GM19395 (cell line): ENCODE measurements around the gene ASB7.

ENCODE experiments used
- ATAC-seq: cut with Tn5 transposase; IDR thresholded peaks from one replicate; pipeline ENCODE4 v1.9.1; 2021; ENCODE audit warnings: mild to moderate bottlenecking, moderate library complexity; ENCODE audit not compliant: unreplicated experiment

The ASB7 gene

DNA sequence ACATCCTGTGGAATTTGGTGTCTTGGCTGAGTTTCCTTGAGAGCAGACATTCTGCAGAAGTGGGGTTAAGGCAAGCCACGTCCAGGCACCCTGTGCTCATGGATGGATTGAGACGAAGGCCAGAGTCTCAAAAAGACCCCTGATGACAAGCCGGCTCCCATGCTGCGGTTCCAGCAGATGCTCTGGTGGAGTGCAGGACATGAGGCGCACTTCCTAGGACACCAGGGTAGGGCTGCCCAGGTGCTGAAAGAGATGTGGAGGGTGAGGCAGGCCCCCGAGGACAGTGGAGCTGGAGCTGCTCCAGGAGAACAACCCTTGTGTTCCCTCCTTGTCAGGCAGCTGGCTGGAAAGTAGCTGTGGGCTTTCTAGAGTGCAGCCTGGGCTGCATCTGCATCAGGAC, 81.0 kb downstream of the ASB7 start:
- ATAC-seq = no peak

DNA sequence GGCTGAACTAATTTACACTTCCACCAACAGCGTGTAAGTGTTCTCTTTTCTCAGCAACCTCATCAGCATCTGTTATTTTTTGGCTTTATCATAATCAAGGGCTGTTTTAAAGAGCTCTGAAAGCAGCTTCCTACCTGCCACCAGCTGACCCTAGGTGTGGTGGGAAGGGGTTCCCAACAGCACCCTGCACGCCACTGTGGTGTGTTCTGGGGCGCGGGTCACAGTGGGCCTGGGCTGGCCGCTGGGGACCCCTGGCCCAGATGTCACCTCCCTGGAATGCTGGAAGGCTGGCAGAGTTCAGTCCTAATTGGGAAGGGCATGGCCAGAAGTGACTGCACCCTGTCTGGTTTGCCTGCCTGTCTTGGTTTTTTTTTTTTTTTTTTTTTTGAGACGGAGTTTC, 82.2 kb downstream of the ASB7 start:
- ATAC-seq = no peak

- ATAC-seq = no peak
Observed at GRCh38 chr15:100686021-100686724, 83.8 kb downstream of the ASB7 start.

DNA sequence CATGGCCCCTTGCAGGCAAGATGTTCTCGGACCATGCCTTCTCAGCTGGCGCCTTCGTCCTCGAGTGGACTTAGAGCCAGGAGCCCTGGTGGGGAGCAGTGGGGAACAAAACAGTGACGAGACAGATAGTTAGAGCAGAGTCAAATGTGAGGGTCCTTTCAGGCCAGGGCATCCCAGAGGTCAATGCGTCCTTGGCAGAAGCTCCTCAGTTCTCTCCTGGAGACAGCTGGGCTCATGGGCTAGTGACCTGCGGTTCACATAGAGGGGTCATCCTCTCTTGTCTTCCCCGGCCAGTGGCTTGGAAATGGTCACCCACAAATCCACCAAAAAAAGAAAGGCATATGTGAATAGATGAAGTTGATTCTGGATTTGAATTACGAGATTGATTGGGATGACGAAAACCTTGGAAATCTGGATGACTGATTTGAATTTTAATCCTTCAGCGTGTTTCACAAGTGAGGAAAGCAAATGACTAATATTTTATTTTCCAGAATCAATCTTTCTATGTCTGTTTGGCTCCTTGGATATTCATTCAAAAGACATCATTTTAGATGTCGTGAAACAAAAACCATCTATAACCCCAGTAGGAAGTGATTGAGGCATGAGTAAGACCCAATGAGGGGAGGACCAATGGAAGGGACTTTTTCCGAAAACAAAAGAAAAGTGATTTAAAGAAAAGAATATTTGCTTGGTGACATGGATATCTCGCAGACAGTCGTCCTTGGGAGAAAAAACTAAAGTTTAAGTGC, 84.5 kb downstream of the ASB7 start:
- no peak for ATAC-seq

DNA sequence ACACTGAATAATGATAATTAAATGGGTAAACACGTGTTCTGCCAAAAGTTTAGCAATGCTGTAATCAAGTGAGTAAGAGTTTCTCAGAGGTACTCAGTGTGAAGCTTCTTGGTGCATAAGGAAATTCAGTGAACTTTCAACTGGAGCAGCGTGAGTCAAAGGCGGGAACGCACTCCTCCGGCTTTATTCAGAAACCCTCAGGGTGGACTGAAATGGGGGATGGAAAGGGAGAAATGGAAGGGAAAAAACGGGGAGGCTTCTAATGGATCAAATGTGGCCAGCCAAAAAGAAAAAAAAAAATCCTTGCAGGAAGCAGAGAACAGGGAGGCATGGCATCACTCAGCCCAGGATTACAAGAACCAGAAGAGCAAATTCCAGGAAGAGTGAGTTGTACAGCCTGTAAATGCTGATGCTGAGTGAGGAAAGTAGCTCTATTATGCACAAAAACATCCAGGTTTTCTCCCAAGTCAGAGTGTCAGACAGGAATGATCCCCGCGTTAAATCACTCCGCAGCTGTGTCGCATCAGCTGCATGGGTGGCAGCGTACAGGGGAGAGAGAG, 85.3 kb downstream of the ASB7 start:
- ATAC-seq = no peak

GRCh38 chr15:100688549-100689120, 86.2 kb downstream of the ASB7 start:
- no peak for ATAC-seq

DNA sequence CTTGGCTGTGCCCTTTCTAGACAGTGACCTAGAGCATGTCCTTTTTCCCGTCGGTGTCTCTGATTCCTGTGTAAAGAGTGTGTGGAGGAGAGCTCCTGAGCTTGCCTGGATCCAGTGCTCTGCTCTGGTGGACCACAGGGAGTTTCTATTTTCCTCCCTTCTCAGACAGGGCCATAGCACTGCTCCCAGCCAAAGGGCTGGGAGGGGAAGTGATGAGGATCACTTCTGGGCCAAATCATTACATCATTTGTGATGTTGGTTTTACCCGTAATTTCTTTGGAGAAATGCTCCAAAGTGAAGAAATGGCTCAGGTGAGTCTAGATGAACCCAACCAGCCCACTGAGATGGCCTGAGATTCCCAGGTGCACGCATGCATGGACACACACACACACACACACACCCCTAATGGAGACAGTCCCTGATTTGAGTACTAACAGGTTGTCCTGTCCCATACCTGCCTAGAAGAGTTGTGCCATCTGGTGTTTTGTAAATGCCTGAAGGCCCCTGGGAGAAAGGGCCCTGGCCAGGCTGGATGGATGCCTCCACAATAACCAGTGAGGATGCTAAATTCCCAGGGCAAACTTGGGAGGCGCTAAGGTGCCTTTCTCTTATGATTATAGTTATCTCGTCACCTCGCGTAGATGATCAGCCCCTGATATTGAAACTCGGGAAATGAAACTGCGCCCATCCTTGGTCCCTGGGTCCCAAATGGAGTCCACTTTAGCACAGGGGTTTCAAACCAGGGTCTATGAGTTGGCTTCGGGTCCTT, 86.9 kb downstream of the ASB7 start:
- ATAC-seq = no peak

DNA sequence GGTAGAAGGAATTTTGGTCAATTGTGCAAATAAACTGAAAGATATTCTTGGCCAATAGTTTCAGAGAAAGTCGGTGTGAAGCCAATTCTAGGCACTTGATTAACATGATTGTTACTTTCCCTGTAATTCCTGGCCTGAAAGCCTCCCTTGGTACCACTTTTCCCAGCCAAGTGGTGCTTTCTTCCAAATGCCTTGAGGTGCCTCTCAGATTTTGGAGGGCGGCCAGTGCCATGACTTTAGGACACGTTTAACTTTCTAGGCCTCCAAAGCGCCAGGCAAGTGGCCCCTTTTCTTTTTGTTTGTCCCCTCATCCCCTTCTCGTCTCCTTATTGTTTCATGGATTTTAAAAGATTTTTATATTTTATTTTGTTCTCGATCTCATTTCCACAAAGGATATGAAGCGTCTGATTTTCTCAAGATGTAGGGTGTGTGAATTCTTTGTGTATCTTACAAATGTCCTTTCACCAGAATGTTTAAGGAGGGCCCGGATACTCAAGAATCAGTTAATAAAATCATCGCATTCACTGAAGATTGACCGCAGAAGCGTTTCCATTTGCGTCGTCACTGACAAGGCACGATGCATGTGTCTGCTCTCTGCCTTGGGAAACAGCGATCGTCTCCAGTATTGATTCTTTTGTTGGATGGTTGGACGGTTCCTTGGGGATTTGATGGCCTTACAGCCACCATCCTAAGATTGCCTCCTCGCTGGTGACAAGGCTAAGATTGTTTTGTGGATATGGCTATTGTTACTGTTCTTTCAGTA, 87.8 kb downstream of the ASB7 start:
- no peak for ATAC-seq

DNA sequence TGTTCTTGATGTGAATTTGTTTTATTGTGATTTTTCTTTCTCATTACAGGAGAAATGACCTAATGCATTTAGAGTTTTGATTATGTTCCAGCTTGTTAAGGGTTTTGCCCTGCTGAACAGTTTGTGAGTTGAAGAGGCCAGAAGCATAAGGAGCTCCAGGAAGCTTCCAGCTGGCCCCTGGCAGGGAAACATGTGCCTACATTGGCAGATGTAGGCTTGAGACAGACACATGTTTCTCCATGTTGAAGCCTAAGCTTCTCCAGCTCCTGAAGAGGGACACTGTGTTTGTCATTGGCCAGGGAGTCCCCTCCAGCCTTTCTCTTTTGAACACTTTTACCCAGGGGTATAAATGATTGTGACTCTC, 88.4 kb downstream of the ASB7 start:
- ATAC-seq = no peak

DNA sequence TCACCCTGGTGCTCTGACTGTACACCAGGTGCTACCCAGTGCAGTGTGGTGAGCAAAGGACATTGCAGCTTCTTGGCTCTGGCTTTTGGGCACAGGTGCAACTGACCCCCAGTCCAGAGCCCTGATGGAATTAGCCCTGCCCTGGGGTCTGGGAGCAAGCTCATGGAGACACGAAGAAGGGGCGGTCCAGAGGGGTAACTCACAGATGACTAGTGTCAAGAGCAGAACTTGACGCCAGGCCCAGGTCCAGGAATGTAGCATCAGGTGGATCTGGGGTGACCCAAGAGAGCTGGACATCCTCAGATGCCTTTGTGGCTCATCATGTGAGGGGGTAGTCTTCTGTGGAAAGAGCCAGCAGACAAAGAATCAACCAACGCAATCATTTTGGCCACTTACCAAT, 88.9 kb downstream of the ASB7 start:
- ATAC-seq = no peak

DNA sequence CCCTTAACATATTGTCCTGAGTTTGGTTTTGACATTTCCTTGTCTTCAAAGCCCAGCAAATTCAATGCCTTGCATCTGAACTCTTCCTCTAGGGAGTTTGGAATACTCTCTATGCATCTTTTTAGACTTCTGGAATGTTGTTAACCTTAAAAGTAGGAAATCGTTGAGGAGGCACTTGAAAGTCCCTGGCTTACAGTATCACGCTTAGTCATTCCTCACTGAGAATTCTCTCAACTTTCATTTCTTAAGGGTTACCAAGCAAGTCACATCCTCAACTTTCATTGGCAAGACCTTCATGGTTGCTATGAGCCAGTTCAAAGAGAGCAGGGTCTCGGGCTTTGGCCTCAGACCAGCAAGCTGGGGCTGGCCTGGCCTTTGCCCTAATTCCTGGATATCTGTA, 89.9 kb downstream of the ASB7 start:
- no peak for ATAC-seq

GRCh38 chr15:100692671-100693070, 90.3 kb downstream of the ASB7 start:
- ATAC-seq = no peak

- ATAC-seq = no peak
Observed at GRCh38 chr15:100693451-100693850, 91.1 kb downstream of the ASB7 start.

DNA sequence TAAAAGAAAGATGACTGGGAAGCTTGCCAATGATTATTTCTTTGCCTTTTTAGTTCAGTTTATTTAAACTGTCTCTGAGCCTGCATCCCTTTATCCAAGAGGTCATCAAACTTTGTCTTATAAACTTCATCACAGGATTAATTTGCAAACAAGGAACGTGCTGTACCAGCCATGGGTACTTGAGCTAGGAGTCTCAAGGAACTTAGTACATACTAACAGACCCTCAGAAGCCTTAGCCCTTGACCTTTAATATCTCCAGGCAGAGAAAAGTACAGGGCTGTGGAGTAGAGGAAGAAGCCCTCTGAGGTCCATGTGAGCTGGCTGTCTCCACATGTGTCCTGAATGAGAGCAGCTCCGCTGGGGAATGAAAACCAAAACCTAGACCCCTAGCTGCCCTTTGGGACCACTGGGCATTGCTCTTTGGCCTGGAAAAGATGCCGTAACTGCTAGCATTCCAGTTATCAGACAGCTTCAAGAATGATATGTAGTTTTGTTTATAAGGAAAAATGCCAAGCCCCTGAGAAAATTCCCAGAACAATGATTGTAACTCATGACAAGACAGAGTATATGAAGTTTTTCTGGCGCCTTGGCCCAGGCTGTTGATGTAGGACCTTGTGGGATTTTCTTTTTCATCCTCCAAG, 92.1 kb downstream of the ASB7 start:
- ATAC-seq = no peak

DNA sequence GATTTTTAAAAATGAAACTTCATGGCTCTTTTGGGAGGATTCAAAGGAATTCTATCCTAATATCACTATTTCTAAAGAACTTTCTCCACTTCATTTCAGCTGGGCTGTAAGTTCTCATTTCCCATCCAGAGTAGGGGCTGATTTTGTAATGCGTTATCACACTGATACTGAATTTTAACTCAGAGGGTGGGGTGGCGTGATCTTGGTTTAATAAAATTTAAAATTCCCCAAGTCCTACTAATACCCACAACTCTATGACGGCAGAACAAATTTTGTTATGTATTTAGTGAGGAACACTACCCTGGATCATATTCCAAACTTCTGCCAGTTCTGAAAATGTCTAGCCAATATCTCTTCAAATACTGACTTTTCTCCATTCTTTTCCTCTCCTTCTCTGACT, 92.7 kb downstream of the ASB7 start:
- no peak for ATAC-seq

DNA sequence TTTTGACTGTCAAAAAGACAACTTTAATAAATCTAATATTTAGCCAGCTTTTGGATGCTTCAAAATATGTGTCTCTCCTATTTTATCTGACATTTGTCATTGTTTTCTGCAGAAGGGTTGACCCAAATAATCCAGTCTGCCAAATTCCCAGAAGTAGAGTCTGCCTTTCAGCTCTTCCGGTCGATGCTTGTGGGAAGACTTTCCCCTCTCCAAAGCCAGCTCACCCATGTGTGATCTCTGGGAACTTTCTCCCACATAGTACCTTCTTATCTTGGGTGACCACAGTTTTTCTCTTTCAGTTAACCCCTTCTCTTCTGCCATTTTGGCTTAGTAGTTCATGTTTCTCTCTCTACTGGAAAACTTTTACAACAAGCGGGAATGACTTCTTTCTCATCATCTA, 94.1 kb downstream of the ASB7 start:
- no peak for ATAC-seq
